ENCODE data around the gene SAP25. TPM values are rescaled to one million over a fixed set of nuclear protein-coding genes. Genes with fewer than 3 reads are reported as not detected.
"Not testable (repeated sequence)": the region's sequence is repeated elsewhere in the genome, so short reads cannot be mapped to it uniquely, and the experiment has no call there.

The SAP25 gene
- total RNA-seq, 2 donors from 2014 or later = 21.4 to 23.4 TPM

GRCh38 chr7:100567751-100568175, 5.9 kb downstream of the SAP25 start:
- no peaks in the 10 kb centered on the region for H3K27me3 Mint-ChIP-seq (ENCODE audit: low read depth)
- no peaks in the 10 kb centered on the region for H3K9me3 Mint-ChIP-seq
- no peak overlapping the region for H3K4me3 Mint-ChIP-seq
- ATAC-seq (replicated peaks in 1 of 2) = no peak
- H3K36me3 Mint-ChIP-seq (ENCODE audit: insufficient read depth in 2 of 2) = peaks cover 3 to 7% of the 10 kb centered on the region in 2 donors
- no peak for DNase-seq
- no peak overlapping the region for H3K27ac Mint-ChIP-seq
- H3K4me1 Mint-ChIP-seq (ENCODE audit: low read depth) = peaks cover 27% of the 10 kb centered on the region

DNA sequence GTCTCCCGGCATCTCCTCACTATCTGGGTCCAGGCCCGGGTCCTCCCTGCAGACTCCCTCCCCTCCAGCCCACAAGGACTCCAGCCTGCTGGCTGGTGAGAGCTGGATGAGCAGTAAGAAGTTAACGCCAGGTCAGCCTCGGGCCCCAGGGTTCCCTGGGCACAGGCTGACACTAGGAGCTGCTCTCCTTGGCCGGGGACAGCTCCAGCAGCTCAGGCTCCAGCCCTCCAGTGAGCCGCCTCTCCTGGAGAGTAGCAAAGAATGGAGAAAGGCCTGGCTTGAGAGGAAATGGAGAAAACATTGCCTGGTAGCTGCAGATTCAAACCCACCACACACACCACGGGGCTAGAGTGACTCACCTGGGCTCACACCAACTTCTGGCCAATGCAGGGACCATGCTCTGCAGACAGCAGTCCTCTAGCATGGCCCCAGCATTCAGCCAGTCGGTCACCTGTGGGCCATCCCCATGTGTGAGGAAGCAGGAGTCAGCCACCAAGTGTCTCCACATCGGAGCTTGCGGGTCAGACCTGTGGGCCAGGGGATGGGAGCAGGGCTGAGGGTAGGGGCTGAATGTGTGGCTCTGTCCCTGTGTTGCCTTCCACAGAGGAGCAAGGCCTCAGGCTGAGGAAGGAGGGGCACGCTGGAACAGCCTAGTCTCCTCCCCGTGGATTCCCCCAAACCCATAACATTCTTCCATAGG, 6.5 kb downstream of the SAP25 start:
- Mint-ChIP-seq H3K4me3 (no peak overlapping the region), H3K27ac (no peak overlapping the region), H3K36me3 (ENCODE audit: insufficient read depth in 2 of 2) (peaks cover 3 to 7% of the 10 kb centered on the region in 2 donors), H3K27me3 (ENCODE audit: low read depth) (no peaks in the 10 kb centered on the region), H3K4me1 (ENCODE audit: low read depth) (peaks cover 27% of the 10 kb centered on the region), H3K9me3 (no peaks in the 10 kb centered on the region)
- DNase-seq = no peak
- no peak for ATAC-seq (replicated peaks in 1 of 2)

DNA sequence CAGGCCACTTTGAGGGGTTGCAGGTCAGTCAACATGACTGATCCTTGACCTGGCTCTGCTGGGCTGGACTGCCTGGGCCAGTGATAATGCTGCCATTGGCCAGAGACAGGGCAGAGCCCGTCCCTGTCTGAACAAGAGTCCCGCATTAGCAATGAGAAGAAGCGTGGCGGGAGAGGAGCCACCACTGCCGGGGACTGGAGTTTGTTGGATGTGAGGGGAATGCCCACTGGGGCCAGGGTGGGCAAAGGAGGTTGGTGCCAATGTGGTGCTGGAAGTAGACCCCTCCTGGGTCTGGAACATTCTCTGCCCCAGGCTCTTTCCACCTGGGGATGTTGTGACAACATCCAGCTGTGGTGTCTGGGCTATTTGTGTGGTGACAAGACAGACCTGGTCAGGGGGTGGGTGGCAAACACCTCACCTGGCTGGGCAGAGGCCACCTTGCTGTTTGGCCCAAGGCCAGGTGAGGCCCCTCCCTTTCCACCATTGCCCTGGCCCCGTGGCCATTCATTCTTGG, 7.6 kb downstream of the SAP25 start:
- Mint-ChIP-seq H3K4me1 (ENCODE audit: low read depth) (peaks cover 27% of the 10 kb centered on the region), H3K36me3 (ENCODE audit: insufficient read depth in 2 of 2) (peaks cover 3 to 9% of the 10 kb centered on the region in 2 donors), H3K27me3 (ENCODE audit: low read depth) (no peaks in the 10 kb centered on the region), H3K4me3 (no peak overlapping the region), H3K9me3 (no peaks in the 10 kb centered on the region), H3K27ac (no peak overlapping the region)
- ATAC-seq (replicated peaks in 1 of 2) (no peak), DNase-seq (no peak)

DNA sequence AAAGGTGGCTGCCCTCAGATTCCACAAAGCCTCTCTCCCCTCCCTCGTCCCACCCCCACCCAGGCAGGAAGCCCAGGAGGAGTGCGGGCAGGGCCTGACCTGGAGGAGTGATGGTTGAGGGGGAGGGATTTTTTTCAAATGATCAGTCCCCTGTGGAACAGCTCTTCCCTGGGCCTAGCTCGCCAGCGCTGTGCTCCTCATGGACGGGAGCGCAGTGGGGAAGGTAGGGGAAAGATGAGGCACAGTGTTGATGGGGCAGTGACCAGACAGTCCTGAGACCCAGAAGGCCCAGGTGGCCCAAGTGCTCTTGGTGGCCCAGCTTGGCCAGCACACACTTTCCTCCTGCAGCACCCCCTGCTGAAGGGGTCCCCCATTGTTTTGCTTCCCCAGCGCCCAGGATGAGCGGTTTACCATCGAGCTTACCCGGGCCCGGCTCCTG, 8.5 kb downstream of the SAP25 start:
- no peak for DNase-seq
- Mint-ChIP-seq H3K4me3 (no peak overlapping the region), H3K36me3 (ENCODE audit: insufficient read depth in 2 of 2) (peaks cover 3 to 9% of the 10 kb centered on the region in 2 donors), H3K9me3 (no peaks in the 10 kb centered on the region), H3K27me3 (ENCODE audit: low read depth) (no peaks in the 10 kb centered on the region), H3K27ac (no peak overlapping the region), H3K4me1 (ENCODE audit: low read depth) (peaks cover 21% of the 10 kb centered on the region)
- ATAC-seq (replicated peaks in 1 of 2) = no peak

- not testable (repeated sequence) for DNase-seq; H3K36me3 Mint-ChIP-seq (ENCODE audit: insufficient read depth in 2 of 2); H3K27ac Mint-ChIP-seq; H3K27me3 Mint-ChIP-seq (ENCODE audit: low read depth); H3K4me3 Mint-ChIP-seq; H3K9me3 Mint-ChIP-seq; ATAC-seq (replicated peaks in 1 of 2)
- peaks cover 24% of the 10 kb centered on the region for H3K4me1 Mint-ChIP-seq (ENCODE audit: low read depth)
Measured at GRCh38 chr7:100564405-100564804, 9.3 kb downstream of the SAP25 start.

- Mint-ChIP-seq H3K9me3 (no peaks in the 10 kb centered on the region), H3K27me3 (ENCODE audit: low read depth) (no peaks in the 10 kb centered on the region), H3K36me3 (ENCODE audit: insufficient read depth in 2 of 2) (peaks cover 3 to 9% of the 10 kb centered on the region in 2 donors), H3K27ac (no peak overlapping the region), H3K4me3 (no peak overlapping the region), H3K4me1 (ENCODE audit: low read depth) (peaks cover 24% of the 10 kb centered on the region)
- ATAC-seq (replicated peaks in 1 of 2) = peak; percentile 55 to 56
- peak; percentile 83 to 84 for DNase-seq
Measured at GRCh38 chr7:100563809-100564400, 9.8 kb downstream of the SAP25 start.

GRCh38 chr7:100563100-100563564, 10.6 kb downstream of the SAP25 start:
- no peak overlapping the region for H3K27ac Mint-ChIP-seq
- no peak overlapping the region for H3K4me3 Mint-ChIP-seq
- DNase-seq (no peak), ATAC-seq (replicated peaks in 1 of 2) (no peak)
- no peaks in the 10 kb centered on the region for H3K9me3 Mint-ChIP-seq
- no peaks in the 10 kb centered on the region for H3K27me3 Mint-ChIP-seq (ENCODE audit: low read depth)
- H3K4me1 Mint-ChIP-seq (ENCODE audit: low read depth) = peaks cover 19% of the 10 kb centered on the region
- H3K36me3 Mint-ChIP-seq (ENCODE audit: insufficient read depth in 2 of 2) = peaks cover 3 to 9% of the 10 kb centered on the region in 2 donors

DNA sequence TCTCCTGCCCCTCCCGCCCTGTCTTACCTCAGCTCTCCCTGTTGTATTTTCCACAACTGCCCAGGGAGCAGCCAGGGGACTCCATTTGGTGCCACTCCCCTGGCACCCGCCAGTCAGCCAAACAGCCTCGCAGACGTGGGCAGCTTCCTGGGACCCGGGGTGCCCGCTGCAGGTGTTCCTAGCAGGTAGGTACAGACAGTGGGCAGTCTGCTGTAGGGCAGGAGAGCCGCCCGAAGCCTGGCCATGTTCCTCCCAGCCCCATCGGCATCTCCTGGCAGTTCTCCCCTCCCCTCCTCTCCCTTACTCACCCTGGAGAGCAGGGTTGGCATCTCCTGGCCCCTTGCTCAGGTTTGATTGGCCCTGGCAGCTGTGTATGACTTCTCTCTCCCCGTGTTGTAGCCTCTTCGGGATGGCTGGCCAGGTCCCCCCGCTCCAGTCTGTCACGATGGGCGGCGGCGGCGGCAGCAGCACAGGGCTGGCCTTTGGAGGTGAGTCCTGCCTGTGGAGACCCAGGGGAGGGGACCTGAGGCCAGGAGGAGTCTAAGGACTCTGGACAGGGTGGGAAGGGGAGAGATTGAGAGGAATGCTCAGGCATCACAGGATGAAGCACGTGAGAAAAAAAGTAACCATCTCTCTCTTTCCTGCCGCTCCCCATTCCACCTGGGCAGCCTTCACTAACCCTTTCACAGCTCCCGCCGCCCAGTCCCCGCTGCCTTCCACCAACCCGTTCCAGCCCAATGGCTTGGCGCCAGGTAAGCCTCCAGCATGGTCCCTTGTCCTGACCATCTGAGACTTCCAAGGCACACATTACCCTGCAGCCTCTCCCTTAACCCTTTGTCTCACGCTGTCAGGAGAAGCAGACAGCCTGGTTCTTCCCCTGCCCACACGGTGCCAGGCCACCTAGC, 11.3 kb downstream of the SAP25 start:
- Mint-ChIP-seq H3K36me3 (ENCODE audit: insufficient read depth in 2 of 2) (peaks cover 3 to 9% of the 10 kb centered on the region in 2 donors), H3K4me3 (no peak overlapping the region), H3K4me1 (ENCODE audit: low read depth) (peaks cover 19% of the 10 kb centered on the region), H3K9me3 (no peaks in the 10 kb centered on the region), H3K27ac (no peak overlapping the region), H3K27me3 (ENCODE audit: low read depth) (no peaks in the 10 kb centered on the region)
- no peak for ATAC-seq (replicated peaks in 1 of 2)
- no peak for DNase-seq

- no peak for ATAC-seq (replicated peaks in 1 of 2)
Measured at GRCh38 chr7:100561491-100562194, 12.1 kb downstream of the SAP25 start.

DNA sequence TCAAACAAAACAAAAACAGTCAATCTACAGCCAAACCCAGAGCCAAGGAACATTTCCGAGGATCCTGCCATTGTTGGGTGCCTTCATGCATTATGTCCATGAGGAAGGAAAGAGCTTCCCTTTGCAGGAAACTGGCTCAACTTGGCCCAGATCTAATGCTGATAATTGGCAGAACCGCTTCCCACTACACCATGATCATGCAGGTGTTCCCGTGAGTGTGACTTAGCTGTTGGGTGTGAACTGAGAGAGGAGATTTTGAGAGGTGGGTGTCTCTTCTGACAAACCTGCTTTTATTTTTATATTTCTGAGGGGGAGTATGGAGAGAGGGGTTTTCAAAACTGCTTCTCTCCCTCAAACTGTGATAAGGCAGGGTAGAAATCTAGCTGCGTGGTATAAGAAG, 14.6 kb downstream of the SAP25 start:
- H3K4me1 Mint-ChIP-seq (ENCODE audit: low read depth) = peaks cover 12% of the 10 kb centered on the region
- no peak overlapping the region for H3K4me3 Mint-ChIP-seq
- no peaks in the 10 kb centered on the region for H3K27me3 Mint-ChIP-seq (ENCODE audit: low read depth)
- ATAC-seq (replicated peaks in 1 of 2) (peak in 1 of 2 donors; percentile 2), DNase-seq (no peak)
- no peak overlapping the region for H3K27ac Mint-ChIP-seq
- H3K36me3 Mint-ChIP-seq (ENCODE audit: insufficient read depth in 2 of 2) = peaks cover 5 to 13% of the 10 kb centered on the region in 2 donors
- H3K9me3 Mint-ChIP-seq = no peaks in the 10 kb centered on the region

More at GRCh38 chr7:100561491-100562194, 12.1 kb downstream of the SAP25 start:
- Mint-ChIP-seq H3K36me3 (ENCODE audit: insufficient read depth in 2 of 2) (peaks cover 4 to 12% of the 10 kb centered on the region in 2 donors), H3K4me1 (ENCODE audit: low read depth) (peaks cover 19% of the 10 kb centered on the region), H3K9me3 (no peaks in the 10 kb centered on the region), H3K27me3 (ENCODE audit: low read depth) (no peaks in the 10 kb centered on the region), H3K27ac (no peak overlapping the region), H3K4me3 (no peak overlapping the region)
- DNase-seq = no peak

DNA sequence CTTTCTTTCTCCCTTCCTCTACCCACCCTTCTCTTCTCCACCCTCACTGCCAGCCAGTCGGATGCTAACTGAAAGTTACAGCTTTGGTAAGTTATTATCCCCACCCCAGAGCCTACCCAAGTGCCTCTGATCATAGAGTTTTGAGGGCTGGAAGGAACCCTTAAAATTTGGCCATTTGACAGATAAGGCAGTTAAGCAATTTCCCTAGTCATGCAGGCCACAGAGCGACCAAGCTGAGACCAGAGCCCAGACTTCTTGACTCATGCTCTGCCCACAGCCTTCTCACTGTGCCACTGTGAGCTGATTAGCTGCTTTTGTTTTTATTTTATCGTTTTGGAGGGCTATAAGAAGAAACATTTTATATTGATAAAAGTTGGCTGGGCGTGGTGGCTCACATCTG, 17.2 kb downstream of the SAP25 start:
- no peaks in the 10 kb centered on the region for H3K9me3 Mint-ChIP-seq
- DNase-seq (no peak), ATAC-seq (replicated peaks in 1 of 2) (no peak)
- peaks cover 9% of the 10 kb centered on the region for H3K4me1 Mint-ChIP-seq (ENCODE audit: low read depth)
- no peak overlapping the region for H3K4me3 Mint-ChIP-seq
- no peaks in the 10 kb centered on the region for H3K27me3 Mint-ChIP-seq (ENCODE audit: low read depth)
- H3K36me3 Mint-ChIP-seq (ENCODE audit: insufficient read depth in 2 of 2) = peaks cover 8 to 17% of the 10 kb centered on the region in 2 donors
- peak overlapping the region; percentile 60 for H3K27ac Mint-ChIP-seq

DNA sequence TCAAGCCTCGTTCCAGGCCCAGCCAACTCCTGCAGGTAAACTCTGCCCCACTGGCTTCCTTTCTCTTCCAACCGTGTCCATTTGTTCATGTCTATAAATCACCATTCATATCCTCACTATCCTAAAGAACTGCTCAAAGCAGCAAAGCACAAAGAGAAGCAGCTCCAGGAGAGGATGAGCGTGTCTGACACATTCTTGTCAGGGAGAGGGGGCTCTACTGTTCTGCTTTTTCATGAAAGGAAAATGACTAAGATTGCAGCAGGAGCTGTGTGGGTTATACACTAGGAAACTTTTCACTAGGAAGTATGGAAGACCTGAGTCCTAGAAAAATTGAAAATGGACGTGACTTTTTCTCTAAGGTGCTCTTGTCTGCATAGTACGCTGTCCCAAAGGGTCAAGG, 18.0 kb downstream of the SAP25 start:
- H3K4me1 Mint-ChIP-seq (ENCODE audit: low read depth) = peaks cover 10% of the 10 kb centered on the region
- H3K27ac Mint-ChIP-seq = no peak overlapping the region
- no peaks in the 10 kb centered on the region for H3K27me3 Mint-ChIP-seq (ENCODE audit: low read depth)
- ATAC-seq (replicated peaks in 1 of 2) (no peak), DNase-seq (no peak)
- H3K36me3 Mint-ChIP-seq (ENCODE audit: insufficient read depth in 2 of 2) = peaks cover 8 to 15% of the 10 kb centered on the region in 2 donors
- H3K4me3 Mint-ChIP-seq = no peak overlapping the region
- H3K9me3 Mint-ChIP-seq = no peaks in the 10 kb centered on the region

Measured in activated T-cell treated with anti-CD3 and anti-CD28 coated beads, Interleukin-2, amount 50 U/mL, for 72 hours (primary cell).